CD1c-positive myeloid dendritic cell (primary cell): Measurements from ENCODE around the gene CENPA.
"Not testable (repeated sequence)": the region's sequence is repeated elsewhere in the genome, so short reads cannot be mapped to it uniquely, and the experiment has no call there.

Experiments used
- DNase-seq: peaks from one replicate; pipeline ENCODE4 v3.0.0-alpha.2; 2016; ENCODE audit errors: extremely low spot score

CENPA gene

GRCh38 chr2:26792720-26793119 lies 6.9 kb downstream of the CENPA start:
- no peak for DNase-seq

GRCh38 chr2:26793518-26793917 lies 7.7 kb downstream of the CENPA start:
- DNase-seq = no peak

GRCh38 chr2:26795135-26795534 lies 9.3 kb downstream of the CENPA start:
- not testable (repeated sequence) for DNase-seq

GRCh38 chr2:26801328-26801727 lies 15.5 kb downstream of the CENPA start:
- no peak for DNase-seq

- no peak for DNase-seq
Measured at GRCh38 chr2:26801796-26802195, 15.9 kb downstream of the CENPA start.

GRCh38 chr2:26805241-26805676 lies 19.4 kb downstream of the CENPA start:
- no peak for DNase-seq

GRCh38 chr2:26807788-26808460 lies 22.1 kb downstream of the CENPA start:
- no peak for DNase-seq

- no peak for DNase-seq
Measured at GRCh38 chr2:26809211-26809610, 23.4 kb downstream of the CENPA start.

GRCh38 chr2:26809876-26810577 lies 24.2 kb downstream of the CENPA start:
- peak; percentile 56 for DNase-seq

GRCh38 chr2:26811261-26811660 lies 25.4 kb downstream of the CENPA start:
- DNase-seq = no peak

- DNase-seq = no peak
Measured at GRCh38 chr2:26811791-26812694, 26.2 kb downstream of the CENPA start.

GRCh38 chr2:26812731-26813130 lies 26.9 kb downstream of the CENPA start:
- no peak for DNase-seq

- not testable (repeated sequence) for DNase-seq
Measured at GRCh38 chr2:26814072-26814765, 28.4 kb downstream of the CENPA start.

GRCh38 chr2:26816893-26817292 lies 31.0 kb downstream of the CENPA start:
- DNase-seq = peak; percentile 6

- no peak for DNase-seq
Measured at GRCh38 chr2:26818255-26818654, 32.4 kb downstream of the CENPA start.

- DNase-seq = no peak
Measured at GRCh38 chr2:26818972-26819371, 33.1 kb downstream of the CENPA start.

- DNase-seq = no peak
Measured at GRCh38 chr2:26820932-26821331, 35.1 kb downstream of the CENPA start.

GRCh38 chr2:26822877-26823276 lies 37.0 kb downstream of the CENPA start:
- DNase-seq = no peak

- DNase-seq = peak; percentile 16
Measured at GRCh38 chr2:26838121-26838906, 52.5 kb downstream of the CENPA start.

GRCh38 chr2:26840937-26841610 lies 55.2 kb downstream of the CENPA start:
- DNase-seq = peak; percentile 11
